GM12872 (cell line): ENCODE results near the gene WDR7.

Experiments used
- TF ChIP-seq, protein P1 (sequence below): IDR thresholded peaks from 3 replicates; pipeline ENCODE4 v1.5.1; 2011; ENCODE audit warnings: low read depth, mild to moderate bottlenecking, low read length, moderate library complexity; ENCODE audit not compliant: insufficient read depth

WDR7 gene

DNA sequence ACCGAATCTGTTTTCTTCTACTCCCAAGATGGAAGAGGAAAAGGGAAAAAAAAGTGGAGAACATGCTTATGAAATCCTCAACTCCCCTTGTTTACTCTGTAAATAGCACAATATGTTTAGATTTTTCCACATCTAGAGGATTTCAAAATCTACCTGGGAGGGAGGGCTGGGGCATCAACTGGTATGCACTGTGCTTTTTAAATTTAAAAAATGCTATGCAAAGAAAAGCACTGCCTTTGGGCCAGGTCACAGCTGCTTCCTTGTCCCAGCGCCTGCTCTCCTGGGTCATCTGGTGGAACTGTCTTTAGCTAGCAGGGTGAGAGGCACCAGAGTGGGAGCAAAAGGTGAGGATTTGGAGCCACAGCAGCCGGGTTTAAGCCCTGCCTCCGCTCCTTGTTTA lies 407.6 kb downstream of the WDR7 start:
- TF ChIP-seq, protein P1, sequence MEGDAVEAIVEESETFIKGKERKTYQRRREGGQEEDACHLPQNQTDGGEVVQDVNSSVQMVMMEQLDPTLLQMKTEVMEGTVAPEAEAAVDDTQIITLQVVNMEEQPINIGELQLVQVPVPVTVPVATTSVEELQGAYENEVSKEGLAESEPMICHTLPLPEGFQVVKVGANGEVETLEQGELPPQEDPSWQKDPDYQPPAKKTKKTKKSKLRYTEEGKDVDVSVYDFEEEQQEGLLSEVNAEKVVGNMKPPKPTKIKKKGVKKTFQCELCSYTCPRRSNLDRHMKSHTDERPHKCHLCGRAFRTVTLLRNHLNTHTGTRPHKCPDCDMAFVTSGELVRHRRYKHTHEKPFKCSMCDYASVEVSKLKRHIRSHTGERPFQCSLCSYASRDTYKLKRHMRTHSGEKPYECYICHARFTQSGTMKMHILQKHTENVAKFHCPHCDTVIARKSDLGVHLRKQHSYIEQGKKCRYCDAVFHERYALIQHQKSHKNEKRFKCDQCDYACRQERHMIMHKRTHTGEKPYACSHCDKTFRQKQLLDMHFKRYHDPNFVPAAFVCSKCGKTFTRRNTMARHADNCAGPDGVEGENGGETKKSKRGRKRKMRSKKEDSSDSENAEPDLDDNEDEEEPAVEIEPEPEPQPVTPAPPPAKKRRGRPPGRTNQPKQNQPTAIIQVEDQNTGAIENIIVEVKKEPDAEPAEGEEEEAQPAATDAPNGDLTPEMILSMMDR = no peak

DNA sequence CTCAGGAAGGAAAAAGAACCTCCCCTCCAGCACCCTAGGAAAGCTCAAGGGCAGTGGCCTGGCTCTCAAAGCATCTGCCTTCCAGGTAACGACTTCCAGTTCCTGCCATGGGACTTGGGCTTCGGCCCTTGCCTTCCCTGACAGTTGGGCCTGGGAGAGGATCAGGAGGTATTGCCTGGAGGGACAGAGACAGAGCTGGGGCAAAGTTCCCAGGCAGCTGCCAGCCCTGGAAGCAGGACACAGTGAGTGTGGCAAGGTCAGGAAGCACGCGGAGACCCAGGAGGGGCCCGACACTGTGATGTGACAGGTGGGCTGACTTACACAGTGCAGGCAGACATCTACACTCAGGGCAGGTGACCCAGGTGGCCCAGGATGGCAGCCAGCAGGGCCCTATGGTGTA lies 408.2 kb downstream of the WDR7 start:
- TF ChIP-seq, protein P1 = no peak

DNA sequence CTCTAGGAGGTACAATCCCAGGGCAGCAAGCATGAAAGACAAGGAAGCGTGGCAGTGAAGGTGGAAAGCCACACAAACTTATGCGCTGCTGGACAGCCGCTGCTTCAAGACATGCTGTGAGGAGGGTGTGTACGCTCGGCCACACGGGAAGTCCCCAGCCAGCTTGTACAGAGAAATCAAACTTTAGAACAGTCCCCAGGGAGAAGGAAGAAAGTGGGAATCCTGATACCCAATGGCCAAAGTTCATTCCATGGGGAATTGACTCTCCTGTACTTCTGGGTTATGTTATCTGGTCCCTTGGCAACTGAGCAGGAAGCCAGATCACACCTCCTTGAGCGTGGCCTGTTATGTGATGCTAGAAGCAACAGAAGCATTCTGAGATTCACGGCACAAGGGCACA lies 409.7 kb downstream of the WDR7 start:
- TF ChIP-seq, protein P1 = no peak

DNA sequence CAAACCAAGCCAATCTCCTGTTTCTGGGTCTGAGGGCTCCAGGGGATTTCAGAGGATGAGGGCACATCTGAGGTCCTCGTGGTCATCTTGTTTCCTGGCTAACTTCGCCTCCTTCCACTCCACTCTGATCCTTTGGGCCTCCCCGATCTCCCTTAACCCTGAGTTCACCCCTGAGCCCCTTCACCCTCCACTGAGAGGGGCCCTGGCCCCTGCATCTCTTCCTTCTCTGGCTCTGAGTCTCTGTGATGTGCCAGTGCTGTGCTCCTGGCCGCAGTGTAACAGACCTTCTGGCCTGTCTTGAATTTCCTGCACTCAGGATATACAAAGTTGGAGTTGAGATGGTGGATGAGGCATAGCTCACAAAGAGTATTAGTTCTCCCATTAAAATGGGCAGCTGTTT lies 411.0 kb downstream of the WDR7 start:
- TF ChIP-seq, protein P1 = no peak

DNA sequence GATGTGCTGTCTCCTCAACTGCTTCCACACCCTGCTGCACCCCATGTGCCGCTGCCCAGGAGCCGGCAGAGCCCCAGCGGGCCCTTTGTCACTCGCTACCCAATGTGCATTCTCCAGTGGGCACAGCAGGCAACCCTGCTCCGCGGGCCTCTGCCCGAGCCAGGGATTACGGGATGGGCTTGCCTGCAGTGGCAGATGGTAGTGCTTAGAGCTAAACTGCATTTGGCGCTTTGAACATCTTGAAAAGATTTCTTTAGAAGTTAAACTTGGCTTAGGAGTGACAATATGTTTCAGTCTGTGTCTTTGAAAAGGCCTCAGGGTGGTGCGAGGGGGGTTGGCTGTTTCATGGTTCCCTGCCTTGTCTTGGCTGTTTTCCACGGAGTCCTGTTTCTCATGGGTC lies 411.7 kb downstream of the WDR7 start:
- TF ChIP-seq, protein P1 = no peak

DNA sequence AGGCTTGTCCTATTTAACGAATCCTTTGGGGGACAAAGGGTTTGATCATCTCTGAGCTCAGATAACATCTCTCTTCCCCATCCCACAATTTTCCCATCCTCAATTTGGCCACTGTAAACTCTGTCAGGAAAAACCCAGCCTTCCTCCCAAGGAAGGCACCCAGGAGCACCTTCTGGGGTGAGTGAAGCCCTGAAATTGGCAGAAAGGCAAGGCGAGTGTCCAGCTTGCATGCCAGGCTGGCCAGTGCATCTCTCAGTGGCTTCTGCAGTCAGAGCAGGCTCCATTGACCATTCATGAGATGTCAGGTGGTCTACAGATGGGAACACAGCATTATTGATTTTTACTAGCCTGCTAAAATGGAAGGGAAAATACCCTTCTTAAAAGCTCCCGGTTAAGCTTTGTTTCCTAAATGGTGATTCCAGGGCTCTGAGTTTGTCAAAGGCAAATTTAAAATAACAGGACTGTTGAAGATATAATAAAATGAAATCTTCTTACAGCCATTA lies 412.5 kb downstream of the WDR7 start:
- TF ChIP-seq, protein P1 = no peak

DNA sequence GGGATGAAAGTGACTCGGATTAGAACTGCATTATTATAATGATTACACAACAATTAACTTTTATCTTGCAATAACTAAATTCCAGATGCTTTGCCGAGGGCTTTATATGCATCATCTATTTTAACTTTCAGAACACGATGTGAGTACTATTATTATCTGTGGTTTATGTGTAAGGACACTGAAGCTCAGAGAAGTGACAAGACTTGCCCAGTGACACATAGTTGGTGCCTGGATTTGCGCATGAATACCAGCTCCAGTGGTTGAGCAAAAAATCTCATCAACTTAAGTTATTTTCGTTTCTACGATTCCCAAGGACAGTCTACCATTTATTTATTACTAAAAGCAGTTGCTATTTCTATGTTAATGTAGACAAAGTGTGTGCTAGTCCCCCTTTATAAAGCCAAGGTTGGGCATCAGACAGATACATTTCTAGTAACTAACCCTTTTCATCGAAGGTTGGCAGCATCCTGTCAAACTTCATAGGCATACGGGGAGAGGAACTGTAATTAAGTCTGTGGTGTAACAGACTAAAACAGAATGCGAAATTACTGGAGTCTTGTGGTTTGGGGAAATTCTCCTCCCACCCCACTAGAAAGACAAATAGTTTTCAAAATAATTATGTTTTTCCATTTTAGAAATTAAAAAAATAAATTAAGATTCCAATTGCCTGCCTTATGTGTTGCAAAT lies 422.5 kb downstream of the WDR7 start:
- TF ChIP-seq, protein P1 = no peak
